Skeletal muscle tissue (tissue), 4 donors: ENCODE results near the gene IRF2BP1. TPM values are rescaled to one million over a fixed set of nuclear protein-coding genes. Genes with fewer than 3 reads are reported as not detected.

ENCODE experiments used
- H3K27ac ChIP-seq: one replicate; pipeline ENCODE4 v1.7.0; 2013; ENCODE audit warnings: mild to moderate bottlenecking, low read depth, low read length, inconsistent platforms
- H3K27me3 ChIP-seq, 3 donors: one replicate each; pipeline ENCODE4 v1.7.0; 2013; ENCODE audit warnings: low read length in 3 of 3; ENCODE audit not compliant: control insufficient read depth in 3 of 3, insufficient read depth in 3 of 3
- H3K36me3 ChIP-seq, 3 donors: one replicate each; pipeline ENCODE4 v1.7.0; 2013; ENCODE audit warnings: low read length in 3 of 3; ENCODE audit not compliant: control insufficient read depth in 3 of 3, insufficient read depth in 3 of 3
- H3K4me1 ChIP-seq, 3 donors: one replicate each; pipeline ENCODE4 v1.7.0; 2013; ENCODE audit warnings: low read length in 3 of 3, mild to moderate bottlenecking in 3 of 3; ENCODE audit not compliant: control insufficient read depth in 3 of 3, insufficient read depth in 3 of 3
- H3K4me3 ChIP-seq, 3 donors: one replicate each; pipeline ENCODE4 v1.7.0; 2013; ENCODE audit warnings: low read length in 3 of 3
- H3K9ac ChIP-seq, 3 donors: one replicate each; pipeline ENCODE4 v1.7.0; 2013; ENCODE audit warnings: low read length in 3 of 3, mild to moderate bottlenecking in 3 of 3, moderate library complexity in 2 of 3, low read depth in 1 of 3
- H3K9me3 ChIP-seq, 3 donors: one replicate each; pipeline ENCODE4 v1.7.0; 2013; ENCODE audit warnings: low read length in 3 of 3; ENCODE audit not compliant: control insufficient read depth in 3 of 3
- total RNA-seq: library from RNA; depleted of rRNA; stranded (reverse); fragments of >200 nt; gene quantifications from one replicate; pipeline ENCODE4 v1.2.3, GENCODE V29; 2014
- donor health status: Osteomylitis.

Gene IRF2BP1
- total RNA-seq, 1 donor from 2014 or later, result 24.5 TPM

- Histone ChIP-seq H3K4me3 (peak overlapping the region; percentile 31 to 54 (median 31)), H3K27me3 (peaks cover 0 to 2% (median 1%) of the 10 kb centered on the region in 3 donors), H3K4me1 (peaks cover 41 to 54% (median 45%) of the 10 kb centered on the region in 3 donors), H3K9me3 (no peaks in the 10 kb centered on the region), H3K27ac (no peak overlapping the region), H3K9ac (peak overlapping the region; percentile 33 to 50 (median 45)), H3K36me3 (peaks cover 0 to 7% (median 4%) of the 10 kb centered on the region in 3 donors)
These were observed 3.0 kb downstream of the IRF2BP1 start for GRCh38 chr19:45882652-45883585.

DNA sequence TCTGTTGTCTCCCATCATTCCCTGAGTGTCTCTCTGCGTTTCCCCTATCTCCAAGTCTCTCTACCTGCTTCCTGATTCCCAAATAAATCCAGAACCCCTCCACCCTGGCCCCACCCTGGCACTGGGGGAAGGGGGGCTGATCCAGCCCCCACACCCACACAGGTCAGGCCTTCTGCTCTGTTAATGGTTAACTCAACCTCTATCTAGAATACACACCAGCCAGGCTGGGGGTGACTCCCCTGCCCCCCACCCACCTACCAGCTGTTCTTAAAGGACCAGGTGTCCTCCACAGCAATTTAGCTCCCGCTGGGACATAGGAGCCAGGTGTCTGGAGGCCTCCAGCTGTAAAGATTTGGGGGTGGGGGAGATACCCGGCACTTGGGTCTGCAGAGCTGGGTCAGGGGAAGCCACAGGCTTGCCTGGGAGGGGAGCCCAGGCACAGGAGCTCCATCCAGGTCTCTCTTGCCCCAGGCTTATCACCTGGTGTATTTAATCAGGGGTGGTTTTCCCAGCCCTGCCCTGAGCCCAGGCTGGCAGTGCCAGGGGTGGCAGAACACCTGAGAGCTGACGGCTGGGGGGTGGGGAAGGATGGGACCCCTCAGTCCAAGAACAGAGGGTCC lies 3.9 kb downstream of the IRF2BP1 start:
- H3K9me3 ChIP-seq, result no peaks in the 10 kb centered on the region
- H3K36me3 ChIP-seq, result peaks cover 0 to 7% (median 4%) of the 10 kb centered on the region in 3 donors
- H3K9ac ChIP-seq, result peak overlapping the region; percentile 23 to 40 (median 33)
- H3K4me3 ChIP-seq, result no peak overlapping the region
- no peak overlapping the region for H3K27ac ChIP-seq
- H3K27me3 ChIP-seq, result peaks cover 0 to 11% (median 6%) of the 10 kb centered on the region in 3 donors
- H3K4me1 ChIP-seq, result peaks cover 43 to 59% (median 44%) of the 10 kb centered on the region in 3 donors

DNA sequence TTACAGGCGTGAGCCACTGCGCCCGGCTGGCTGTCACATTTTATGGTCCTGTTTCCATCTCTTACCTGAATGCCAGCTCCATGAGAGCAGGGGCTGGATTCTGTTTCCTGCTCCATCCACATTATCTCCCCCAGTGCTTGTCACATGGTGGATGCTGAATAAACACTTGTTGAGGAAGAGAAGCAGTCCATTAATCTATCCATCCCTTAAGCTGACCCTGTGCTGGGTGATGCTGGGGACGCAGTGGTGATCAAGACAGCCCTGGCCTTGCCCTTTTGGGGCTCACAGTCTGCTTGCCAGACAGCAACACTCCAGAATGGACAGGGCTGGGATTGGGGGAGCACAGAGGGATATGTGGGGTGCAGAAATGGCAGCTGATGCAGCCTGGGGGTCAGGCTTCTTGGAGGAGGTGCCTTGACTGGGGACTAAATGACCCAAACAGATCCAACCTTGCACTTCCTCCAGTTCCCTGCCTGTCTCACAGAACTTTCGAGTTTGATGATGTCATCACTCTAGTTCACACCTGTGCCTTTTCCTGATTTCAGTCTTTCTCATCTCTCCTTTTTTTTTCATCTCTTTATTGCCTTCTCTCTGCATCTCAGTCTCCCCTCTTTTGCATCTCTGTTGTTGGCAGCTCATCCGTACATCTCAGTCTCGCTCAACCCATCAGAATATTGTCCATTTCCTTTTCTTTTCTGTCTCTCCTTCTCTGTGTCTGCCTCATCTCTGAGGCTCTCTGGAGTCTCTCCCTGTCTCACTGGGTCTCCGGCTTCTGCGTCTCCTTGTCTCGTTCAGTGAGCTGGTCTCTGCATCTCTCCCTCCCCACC lies 4.6 kb downstream of the IRF2BP1 start:
- no peak overlapping the region for H3K27ac ChIP-seq
- H3K9me3 ChIP-seq, result no peaks in the 10 kb centered on the region
- H3K27me3 ChIP-seq, result peaks cover 0 to 11% (median 6%) of the 10 kb centered on the region in 3 donors
- peaks cover 39 to 55% (median 41%) of the 10 kb centered on the region in 3 donors for H3K4me1 ChIP-seq
- H3K36me3 ChIP-seq, result peaks cover 0 to 7% (median 4%) of the 10 kb centered on the region in 3 donors
- H3K4me3 ChIP-seq, result no peak overlapping the region
- H3K9ac ChIP-seq, result no peak overlapping the region

- H3K4me1 ChIP-seq, result peaks cover 34 to 45% (median 37%) of the 10 kb centered on the region in 3 donors
- H3K9ac ChIP-seq, result no peak overlapping the region
- no peaks in the 10 kb centered on the region for H3K9me3 ChIP-seq
These were observed 6.0 kb downstream of the IRF2BP1 start for GRCh38 chr19:45879971-45880370.

GRCh38 chr19:45879055-45879454 lies 6.9 kb downstream of the IRF2BP1 start:
- Histone ChIP-seq H3K4me1 (peaks cover 25 to 36% (median 27%) of the 10 kb centered on the region in 3 donors), H3K36me3 (peaks cover 0 to 4% (median under 1%) of the 10 kb centered on the region in 3 donors), H3K27ac (no peak overlapping the region), H3K9me3 (no peaks in the 10 kb centered on the region), H3K4me3 (no peak overlapping the region), H3K27me3 (peaks cover 0 to 14% (median 6%) of the 10 kb centered on the region in 3 donors), H3K9ac (no peak overlapping the region)

More at GRCh38 chr19:45879971-45880370, 6.0 kb downstream of the IRF2BP1 start:
- H3K27me3 ChIP-seq, result peaks cover 0 to 14% (median 6%) of the 10 kb centered on the region in 3 donors
- H3K27ac ChIP-seq, result no peak overlapping the region
- no peak overlapping the region for H3K4me3 ChIP-seq
- H3K36me3 ChIP-seq, result peaks cover 0 to 7% (median 4%) of the 10 kb centered on the region in 3 donors

- peaks cover 0 to 14% (median 9%) of the 10 kb centered on the region in 3 donors for H3K27me3 ChIP-seq
- H3K36me3 ChIP-seq, result peaks cover 0 to 4% (median 0%) of the 10 kb centered on the region in 3 donors
- no peak overlapping the region for H3K9ac ChIP-seq
- H3K4me3 ChIP-seq, result no peak overlapping the region
- no peaks in the 10 kb centered on the region for H3K9me3 ChIP-seq
- H3K27ac ChIP-seq, result no peak overlapping the region
- H3K4me1 ChIP-seq, result peaks cover 17 to 29% (median 20%) of the 10 kb centered on the region in 3 donors
These were observed 7.7 kb downstream of the IRF2BP1 start for GRCh38 chr19:45878043-45878794.

DNA sequence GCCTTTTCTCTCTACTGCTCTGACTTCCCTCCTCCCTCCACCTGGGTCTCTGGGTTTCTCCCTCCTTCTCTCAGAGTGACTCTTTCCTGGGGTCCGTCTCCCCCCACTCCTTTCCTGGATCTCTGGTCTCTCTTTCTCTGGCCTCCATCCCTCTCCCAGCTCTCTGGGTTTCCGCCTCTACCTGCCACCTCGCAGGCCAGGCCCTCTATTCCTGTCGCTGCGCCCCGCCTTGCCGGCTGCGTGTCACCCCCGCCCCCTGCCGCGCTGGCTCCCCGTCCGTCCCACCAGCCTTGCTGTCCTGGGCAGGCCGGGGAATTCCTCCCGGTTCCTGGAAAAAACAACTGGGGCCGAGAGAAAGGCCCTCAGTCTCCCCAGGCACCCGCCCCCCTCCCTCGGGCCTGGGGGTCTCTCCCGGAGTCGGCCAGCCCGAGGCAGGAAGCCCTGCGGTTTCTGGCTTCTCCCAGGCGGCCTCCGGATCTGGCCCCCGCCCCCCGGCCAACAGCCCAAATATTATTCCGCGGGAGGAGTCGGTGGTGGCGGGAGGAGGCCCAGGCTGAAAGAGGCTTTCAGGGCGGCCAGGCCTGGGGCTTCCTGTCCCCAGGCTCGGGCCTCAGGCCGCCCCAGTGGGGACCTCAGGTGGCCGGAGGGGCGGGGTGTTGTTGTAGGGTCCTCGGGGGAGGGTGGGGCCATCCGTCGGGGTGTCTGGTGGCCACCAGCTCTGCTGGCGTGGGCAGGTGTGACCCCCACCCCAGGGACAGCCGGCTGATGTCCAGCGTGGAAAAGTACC lies 9.3 kb downstream of the IRF2BP1 start:
- peak overlapping the region; percentile 64 for H3K27ac ChIP-seq
- H3K9ac ChIP-seq, result peak overlapping the region; percentile 33 to 68 (median 38)
- no peak overlapping the region for H3K4me3 ChIP-seq
- peaks cover 0 to 14% (median 9%) of the 10 kb centered on the region in 3 donors for H3K27me3 ChIP-seq
- no peaks in the 10 kb centered on the region for H3K36me3 ChIP-seq
- peaks cover 3 to 13% (median 5%) of the 10 kb centered on the region in 3 donors for H3K4me1 ChIP-seq
- no peaks in the 10 kb centered on the region for H3K9me3 ChIP-seq

- no peak overlapping the region for H3K9ac ChIP-seq
- no peaks in the 10 kb centered on the region for H3K9me3 ChIP-seq
- H3K4me1 ChIP-seq, result peaks cover 3 to 13% (median 5%) of the 10 kb centered on the region in 3 donors
- H3K4me3 ChIP-seq, result no peak overlapping the region
- no peak overlapping the region for H3K27ac ChIP-seq
- H3K36me3 ChIP-seq, result no peaks in the 10 kb centered on the region
- H3K27me3 ChIP-seq, result peaks cover 0 to 14% (median 9%) of the 10 kb centered on the region in 3 donors
These were observed 9.9 kb downstream of the IRF2BP1 start for GRCh38 chr19:45876161-45876410.
